Stimulated activated CD4-positive, alpha-beta T cell treated with anti-CD3 and anti-CD28 coated beads, Interleukin-1b, Interleukin-23, amount 100 ng/mL, for 48 hours (primary cell): Measurements from ENCODE around the gene PELI3.
"Not testable (repeated sequence)": the region's sequence is repeated elsewhere in the genome, so short reads cannot be mapped to it uniquely, and the experiment has no call there.

Source experiments
- DNase-seq: peaks from one replicate; pipeline ENCODE4 v3.0.0-alpha.2; 2020

PELI3 gene

GRCh38 chr11:66466225-66467033, at the start of gene PELI3:
Gene PELI3, plus strand, starts transcription at chr11:66466905. Its CDS starts 1,224 bp downstream, at chr11:66468129.
- DNase-seq, result peak; percentile 92

DNA sequence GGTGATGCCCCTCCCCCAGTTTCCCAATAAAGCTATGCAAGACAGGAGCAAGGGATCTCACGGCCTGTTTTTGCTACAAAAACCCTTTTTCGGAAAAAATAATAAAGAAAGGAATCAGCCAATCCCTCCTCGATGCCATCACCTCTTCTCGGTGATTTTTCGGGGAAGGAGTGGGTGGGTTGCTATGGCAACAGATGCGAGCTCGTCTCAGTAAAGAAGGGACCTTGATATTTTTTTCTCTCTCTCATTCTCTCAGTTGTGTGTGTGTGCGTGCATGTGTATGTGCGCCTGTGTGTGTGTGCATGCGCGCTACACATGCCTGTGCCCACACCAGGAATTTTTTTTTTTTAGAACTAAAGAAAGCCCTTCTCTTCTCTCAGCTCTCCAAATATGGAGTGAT, 49.7 kb upstream of the PELI3 start:
- DNase-seq, result no peak

- DNase-seq, result peak; percentile 86
These were observed 48.3 kb upstream of the PELI3 start for GRCh38 chr11:66418168-66418985.

- DNase-seq, result no peak
These were observed 47.8 kb upstream of the PELI3 start for GRCh38 chr11:66418986-66419308.

DNA sequence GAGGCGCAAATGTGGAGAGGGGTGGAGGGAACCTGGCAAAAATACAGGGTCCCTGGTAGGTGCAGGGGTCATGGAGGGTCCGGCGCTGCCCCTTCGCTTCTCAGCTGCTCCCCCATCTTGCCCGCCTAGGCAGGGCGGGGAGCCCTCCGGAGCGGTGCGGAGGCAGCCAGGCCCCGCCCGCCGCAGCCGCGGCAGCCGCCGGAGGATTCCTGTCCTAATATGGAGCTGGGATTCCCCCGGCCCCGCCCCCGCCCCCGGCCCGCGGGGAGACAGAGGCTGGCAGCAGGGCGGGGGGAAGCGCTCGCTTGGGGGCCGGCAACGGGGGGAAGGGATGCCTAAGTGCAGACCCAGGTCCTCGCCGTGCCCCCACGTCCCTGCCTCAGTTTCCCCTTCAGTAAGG, 46.9 kb upstream of the PELI3 start:
- DNase-seq, result no peak

- DNase-seq, result no peak
These were observed 45.8 kb upstream of the PELI3 start, which contains the start of gene NPAS4 for GRCh38 chr11:66420671-66421476. Gene NPAS4, plus strand, starts transcription at chr11:66421035. Its CDS starts 145 bp downstream, at chr11:66421180.

DNA sequence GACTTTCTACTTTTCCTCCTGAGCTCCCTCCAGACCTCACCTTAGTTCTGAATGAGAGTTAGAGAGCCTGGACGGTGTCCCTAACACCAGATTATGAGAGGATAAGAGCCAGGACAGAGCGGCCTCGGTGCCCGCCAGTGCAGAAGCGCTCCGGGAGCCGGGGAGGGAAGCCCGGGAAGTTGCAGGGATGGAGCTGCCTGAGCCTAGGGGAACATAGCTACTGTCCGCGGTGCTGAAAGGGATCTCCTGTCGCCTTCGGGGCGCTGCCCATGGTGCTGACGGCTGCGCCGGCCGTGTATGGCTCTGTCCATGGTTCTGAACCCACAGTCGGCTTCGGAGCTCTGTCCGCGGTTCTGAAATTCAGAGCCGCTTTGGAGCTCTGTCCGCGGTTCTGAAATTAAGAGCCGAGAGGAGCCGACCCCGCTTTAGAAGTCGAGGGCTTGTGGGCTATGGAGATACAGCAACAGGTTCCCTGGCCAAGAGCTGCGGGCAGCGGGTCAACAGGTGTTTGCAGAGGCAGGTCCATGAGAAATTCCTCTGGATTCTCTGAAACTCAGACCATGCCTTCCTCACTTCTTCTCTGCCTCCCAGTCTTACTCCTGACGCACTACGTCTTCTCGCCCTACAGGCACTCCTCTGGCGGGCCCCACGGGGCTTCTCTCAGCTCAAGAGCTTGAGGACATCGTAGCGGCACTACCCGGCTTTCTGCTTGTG, 45.1 kb upstream of the PELI3 start:
- DNase-seq, result peak; percentile 85

DNA sequence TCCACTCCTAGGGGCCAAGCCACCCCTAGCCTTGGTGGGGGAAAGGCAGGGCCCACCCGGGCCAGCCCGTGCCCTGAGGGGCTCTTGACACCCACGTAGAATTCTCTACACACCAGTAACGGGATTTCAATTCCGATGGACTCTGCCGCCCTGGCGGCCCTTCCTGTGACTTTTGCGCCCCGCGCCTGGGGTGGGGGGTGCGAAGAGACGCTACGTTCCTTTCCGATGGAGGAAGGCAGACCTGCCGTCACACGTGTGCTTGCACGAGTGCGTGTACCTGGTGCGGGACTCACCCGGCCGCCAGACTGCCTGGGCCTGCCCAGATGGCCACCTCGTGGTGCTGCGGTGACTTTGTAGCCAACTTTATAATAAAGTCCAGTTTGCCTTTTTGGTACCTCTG, 40.4 kb upstream of the PELI3 start:
- no peak for DNase-seq

GRCh38 chr11:66428933-66429332, 37.8 kb upstream of the PELI3 start:
- DNase-seq, result no peak

GRCh38 chr11:66429983-66430602, 36.6 kb upstream of the PELI3 start:
- peak; percentile 78 for DNase-seq

GRCh38 chr11:66431287-66431686, 35.4 kb upstream of the PELI3 start:
- DNase-seq, result not testable (repeated sequence)

DNA sequence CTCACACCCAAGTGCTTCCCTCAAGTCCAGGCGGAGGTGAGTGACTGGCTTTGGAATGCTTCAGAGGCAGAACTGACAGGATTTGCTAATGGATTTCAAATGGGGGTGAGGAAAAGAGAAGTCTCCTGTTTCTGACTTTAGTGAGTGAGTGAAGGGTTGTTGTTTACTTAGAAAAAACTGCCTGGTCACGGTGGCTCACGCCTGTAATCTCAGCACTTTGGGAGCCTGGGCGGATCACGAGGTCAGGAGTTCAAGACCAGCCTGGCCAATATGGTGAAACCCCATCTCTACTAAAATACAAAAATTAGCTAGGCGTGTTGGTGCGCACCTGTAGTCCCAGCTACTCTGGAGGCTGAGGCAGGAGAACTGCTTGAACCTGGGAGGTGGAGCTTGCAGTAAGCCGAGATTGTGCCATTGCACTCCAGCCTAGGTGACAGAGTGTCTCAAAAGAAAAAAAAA, 34.8 kb upstream of the PELI3 start:
- not testable (repeated sequence) for DNase-seq

DNA sequence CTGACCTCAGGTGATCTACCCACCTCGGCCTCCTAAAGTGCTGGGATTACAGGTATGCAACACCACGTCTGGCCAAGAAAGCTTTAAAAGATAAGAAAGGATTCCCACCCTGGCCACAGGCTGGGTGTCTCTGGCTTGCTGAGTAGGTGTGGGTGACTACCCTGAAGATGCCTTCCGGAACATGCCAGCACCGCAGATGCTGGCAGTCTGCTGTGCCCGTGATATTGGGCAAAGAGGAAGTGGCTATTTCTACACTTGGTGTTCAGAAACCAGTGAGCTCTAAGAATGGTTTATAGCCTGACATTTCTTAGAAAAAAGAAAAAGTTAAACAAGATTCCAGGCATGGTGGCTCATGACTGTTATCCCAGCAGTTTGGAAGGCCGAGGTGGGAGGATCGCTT, 34.1 kb upstream of the PELI3 start:
- no peak for DNase-seq

DNA sequence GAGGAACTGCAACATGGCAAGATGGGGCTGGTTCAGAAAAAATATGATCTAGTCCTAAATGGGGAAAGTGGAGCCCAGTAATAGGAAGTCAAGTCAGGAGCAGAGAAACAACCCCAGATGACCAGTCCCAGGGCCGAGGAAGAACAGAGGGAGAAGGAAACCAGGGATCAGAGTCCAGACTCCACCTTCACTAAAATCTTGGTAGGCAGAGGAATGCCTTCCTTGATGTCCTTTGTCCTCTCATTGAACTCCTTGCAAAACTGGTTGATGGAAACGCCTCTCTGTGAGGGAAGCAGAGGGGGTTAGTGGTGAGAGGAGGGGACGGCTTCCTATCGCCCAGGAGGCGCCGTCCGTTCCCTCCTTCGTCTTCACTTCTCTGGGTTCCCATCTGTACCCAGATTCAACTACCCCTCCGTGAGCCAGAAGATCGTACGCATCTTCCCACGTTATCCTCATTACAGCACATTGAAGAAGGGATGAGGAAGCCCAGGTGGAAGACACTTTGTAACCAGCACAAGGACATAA, 28.7 kb upstream of the PELI3 start:
- DNase-seq, result no peak

DNA sequence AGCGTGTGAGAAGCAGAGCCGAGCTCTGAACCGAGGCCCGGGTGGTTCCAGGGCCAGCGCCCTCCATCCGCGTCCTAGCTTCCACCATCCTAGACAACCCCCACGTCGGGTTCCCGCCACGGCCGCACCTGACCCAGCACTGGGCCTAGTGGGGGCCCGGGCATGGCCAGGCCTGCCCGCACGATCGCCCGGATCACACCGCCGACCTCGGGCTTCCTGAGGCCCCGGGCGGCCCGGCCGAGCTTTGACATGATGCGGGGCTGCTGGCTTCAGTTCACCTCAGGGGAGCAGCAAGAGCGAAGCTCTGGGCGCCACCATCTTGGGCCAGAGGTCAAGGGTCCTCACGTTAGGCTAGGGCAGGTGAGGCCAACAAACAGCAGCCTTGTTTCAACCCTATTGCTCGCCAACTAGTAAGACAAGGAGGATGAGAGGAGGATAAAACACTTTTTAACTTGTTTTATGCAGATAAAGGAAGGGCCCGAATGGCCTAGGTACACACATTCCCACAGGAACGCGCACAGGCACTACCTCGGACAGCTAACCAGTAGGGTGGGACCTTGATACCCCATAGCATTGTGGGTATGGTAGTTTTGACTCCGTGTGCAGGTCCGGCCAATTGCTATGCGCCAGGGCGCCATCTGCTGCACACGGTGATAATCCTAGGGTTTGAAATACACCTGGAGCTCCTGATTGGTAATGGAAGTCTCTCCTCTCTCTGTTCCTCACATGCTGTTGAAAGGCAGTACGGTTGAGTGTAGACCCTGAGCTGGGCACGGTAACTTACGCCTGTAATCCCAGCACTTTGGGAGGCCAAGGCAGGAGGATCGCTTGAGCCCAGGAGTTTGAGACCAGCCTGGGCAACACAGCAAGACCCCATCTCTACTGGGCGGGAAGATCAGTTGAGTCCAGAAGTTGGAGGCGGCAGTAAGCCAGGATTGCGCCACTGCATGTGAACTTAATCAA, 27.9 kb upstream of the PELI3 start, which contains the start of gene MRPL11:
Gene MRPL11 (minus strand): TSS at position 345 of the 963 bp plus-strand sequence. CDS start 94 bp downstream, at position 251.
- peak; percentile 89 for DNase-seq

GRCh38 chr11:66440101-66440939, 26.4 kb upstream of the PELI3 start:
- DNase-seq, result not testable (repeated sequence)

DNA sequence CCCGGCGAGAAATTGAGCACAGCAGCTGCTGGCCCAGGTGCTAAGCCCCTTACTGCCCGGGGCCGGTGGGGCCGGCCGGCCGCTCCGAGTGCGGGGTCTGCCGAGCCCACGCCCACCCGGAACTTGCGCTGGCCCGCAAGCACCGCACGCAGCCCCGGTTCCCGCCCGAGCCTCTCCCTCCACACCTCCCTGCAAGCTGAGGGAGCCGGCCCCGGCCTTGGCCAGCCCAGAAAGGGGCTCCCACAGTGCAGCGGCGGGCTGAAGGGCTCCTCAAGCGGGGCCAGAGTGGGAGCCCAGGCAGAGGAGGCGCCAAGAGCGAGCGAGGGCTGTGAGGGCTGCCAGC, 25.8 kb upstream of the PELI3 start:
- not testable (repeated sequence) for DNase-seq

DNA sequence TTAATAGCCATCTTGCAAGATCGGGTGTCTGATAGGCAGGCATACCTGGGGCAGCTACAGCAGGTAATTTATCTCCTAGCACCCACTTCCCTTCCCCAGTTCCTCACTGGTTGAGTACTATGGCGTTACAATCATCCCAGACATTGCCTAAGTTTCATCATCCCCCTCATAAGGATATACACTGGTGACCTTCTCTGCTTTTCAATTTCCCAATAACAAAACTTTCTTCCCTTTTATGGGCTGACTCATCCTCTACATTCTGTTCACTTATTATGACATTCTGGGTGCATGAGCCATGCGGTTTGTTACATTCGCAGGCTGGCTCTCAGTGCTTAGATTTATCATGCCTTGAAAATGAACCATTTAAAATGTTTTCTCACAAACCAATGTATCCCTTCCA, 23.1 kb upstream of the PELI3 start:
- no peak for DNase-seq

GRCh38 chr11:66447012-66447411, 19.7 kb upstream of the PELI3 start:
- no peak for DNase-seq
